NOMO-1 (cell line): ENCODE results near the gene NDST3.

Source experiments
- DNase-seq, 2 experiments: peaks; one replicate each; lab custom pipeline; 2025; ENCODE audit not compliant: unreplicated experiment in 2 of 2; lab: John Stamatoyannopoulos, UW

Gene NDST3

DNA sequence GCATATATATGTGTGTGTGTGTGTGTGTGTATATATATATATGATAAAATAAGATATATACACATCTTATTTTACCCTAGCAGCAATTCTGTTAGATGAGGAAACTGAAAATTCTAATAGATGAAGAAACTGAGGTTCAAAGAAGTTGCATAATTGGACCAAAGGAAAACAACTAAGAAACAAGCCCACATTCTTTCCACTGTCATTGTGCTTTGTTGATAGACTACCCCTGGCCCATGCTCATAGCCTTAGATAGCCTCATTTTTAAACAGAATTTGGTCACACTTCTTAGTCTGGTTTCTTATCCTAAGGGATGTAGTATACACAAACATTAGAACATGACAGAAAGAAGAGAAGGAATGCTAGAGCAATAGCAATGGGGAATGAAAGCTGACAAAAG, 138.8 kb downstream of the NDST3 start:
- DNase-seq = no peak

DNA sequence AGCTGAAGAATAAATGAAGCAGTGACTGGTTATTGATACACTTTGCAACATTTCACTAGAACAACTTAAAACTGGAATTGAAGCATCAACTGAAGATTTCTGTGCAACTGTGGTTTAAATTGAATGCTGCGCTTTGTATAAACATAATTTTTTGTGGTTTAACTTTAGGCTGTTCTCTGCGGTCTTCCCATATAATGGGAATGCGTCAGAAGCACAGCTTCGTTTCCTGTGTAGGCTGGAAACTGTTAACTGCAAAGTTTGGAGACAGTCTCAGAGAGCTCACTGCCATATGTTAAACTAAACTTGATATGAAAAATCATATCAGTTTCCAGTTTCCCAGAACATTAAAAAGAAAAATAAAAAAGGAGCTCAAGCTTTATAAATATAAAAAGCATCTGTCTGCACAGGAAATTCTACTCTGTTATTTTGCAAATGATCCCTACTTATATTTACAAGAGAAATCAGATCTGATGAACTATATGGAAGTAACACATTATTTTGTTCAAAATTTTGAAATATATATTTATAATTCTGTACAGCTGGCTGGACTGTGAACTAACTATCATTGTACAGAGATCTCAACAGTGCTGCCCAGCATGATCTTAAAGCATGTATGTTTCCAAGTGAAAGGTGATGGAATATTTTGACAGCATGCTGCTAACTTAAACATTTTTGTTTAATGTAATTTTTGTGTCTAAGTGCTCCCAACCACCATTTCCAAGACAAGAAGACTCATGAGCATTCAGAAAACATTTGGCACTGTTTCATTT, 139.9 kb downstream of the NDST3 start:
- DNase-seq = peak in 1 of 2 experiments; percentile 24

DNA sequence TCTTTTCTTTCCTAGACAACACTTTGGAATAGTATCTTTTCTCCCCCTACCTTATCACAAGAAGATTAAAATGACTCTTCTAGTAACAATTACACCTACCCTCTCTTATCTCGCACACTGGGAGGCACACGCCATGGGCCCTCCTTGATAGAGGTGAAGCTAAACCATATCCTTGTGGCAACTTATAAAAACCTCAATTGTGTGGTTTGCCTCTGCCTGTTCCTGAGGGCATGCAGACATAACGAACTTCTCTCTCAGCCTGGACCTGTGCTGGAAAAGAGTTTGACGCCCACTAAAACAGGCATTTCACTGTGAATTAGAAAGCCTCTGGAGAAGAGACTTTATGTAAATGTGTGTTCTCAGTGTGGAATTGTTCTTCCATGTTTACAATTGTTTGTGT, 141.2 kb downstream of the NDST3 start:
- DNase-seq = no peak

DNA sequence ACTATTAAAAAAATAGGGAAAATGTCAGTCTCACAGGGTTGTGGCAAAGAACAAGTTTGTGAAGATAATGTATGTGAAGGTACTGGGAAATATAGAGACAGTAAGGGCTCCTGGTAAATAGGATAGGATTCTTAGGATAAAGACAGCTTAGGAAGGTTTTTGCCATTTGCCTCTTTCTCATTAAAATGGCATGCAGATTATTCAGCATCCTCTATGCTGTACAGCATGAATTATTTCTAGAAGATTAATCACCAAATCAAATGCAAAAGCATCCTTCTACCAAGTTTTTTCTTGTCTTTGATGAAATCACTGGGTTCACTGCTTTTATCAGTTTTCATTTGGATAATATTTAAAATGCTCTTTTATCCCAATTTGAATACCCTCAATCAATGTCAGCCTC, 142.8 kb downstream of the NDST3 start:
- DNase-seq = no peak

DNA sequence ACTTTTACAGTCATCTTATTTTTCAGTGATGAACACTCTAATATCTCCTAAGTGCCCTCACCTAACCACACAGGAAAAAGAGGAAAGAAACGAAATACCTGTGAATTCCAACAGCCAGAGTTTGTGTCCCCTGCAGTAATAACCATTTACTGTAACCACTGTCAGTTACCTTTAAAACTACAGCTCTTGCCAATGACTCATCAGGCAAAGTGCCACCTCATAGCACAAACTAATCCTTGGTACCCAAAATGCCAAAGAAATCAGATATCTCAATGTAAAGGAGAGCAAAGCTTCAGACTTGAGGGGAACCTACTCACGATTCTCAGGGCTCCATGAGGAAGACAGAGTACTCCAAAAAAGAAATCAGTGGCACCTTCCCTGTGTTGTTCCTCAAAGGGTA, 146.5 kb downstream of the NDST3 start:
- no peak for DNase-seq

DNA sequence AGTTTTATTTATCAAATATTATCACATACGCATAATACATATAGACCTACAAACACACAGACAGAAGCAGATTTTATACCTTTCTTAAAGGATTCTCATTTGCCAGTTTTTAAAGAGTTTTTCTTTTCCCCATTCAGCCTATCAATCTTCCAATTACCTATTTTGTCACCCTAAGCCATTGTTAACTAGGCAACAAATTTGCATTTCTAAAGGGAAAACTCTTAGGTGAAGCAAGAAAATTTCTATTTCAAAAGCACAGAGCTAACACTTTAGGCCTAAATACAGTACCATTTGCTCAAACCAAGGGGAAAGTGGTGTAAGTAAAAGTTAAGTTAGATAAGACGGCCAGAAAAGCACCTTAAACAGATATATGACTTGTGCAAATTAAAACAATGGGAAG, 156.6 kb downstream of the NDST3 start:
- no peak for DNase-seq

DNA sequence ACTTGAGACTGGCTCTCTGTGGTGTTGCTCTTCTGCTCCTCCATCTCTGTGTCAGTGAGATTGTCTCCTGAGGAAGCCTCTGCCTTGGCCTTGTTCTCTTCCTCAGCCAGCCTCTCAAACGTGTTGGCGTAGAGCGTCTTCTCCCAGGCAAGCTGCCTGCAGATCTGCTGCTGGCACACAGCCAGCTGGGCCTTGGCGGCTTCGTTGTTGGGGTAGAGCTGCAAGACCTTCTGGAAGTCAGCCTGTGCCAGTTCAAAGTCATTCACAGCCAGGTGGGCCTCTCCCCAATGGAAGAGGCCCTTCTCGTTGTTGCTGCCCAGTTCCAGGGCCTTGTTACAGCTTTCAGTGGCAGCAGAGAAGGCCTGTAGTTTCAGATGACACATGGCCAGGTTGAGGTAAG, 159.1 kb downstream of the NDST3 start:
- DNase-seq = no peak

DNA sequence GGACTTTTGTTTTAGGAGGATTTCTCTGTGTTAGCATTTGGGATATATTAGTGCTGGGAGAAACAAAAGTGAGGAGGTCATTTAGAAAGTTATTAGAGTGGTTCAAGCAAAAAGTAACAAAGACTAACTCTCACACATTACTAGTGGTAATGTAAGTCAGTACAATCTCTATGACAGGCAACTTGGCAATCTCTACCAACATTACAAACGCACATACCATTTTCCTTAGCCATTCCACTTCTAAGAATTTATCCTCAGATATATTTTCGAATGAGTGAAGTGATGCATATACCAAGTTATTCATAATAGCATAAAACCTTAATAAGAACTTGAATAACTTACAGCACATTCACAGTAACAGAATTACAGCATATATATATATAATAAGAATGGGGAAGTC, 172.3 kb downstream of the NDST3 start:
- no peak for DNase-seq

DNA sequence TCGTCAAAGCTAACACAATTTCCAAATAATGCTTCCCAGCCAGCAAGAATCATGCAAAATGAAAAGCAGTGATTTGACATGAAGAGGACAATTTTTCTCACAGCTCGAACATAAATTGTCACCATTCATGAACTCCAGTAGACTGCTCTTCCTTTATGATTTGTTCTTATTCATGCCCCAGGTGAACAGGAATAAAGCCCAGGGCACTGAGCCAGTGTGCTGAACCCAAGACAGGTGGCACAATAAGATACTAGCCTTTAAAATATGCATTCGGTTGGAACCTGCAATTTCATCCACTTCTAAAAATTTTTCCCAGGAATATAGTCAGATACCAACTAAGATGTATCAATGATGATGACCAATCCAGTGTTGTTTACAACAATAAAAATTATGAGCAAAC, 178.8 kb downstream of the NDST3 start:
- no peak for DNase-seq

DNA sequence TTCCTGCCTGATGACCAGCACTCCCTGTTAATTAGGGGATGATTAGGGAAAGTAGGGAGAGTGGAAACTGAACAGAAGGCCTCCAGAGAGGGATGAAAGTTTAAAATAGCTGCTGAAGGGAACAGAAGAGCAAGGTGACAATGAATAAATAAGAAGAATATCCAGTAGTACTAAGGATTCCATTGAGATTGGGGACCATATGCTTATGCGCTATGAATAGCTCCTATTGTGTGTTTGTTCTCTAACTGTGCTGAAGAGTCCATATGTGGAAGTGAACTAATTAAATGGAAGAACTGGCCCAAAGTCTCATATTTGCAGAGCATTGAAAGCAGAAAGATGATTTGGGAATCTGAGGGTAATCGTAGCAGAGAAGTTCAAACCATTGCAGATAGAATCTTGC, 181.5 kb downstream of the NDST3 start:
- no peak for DNase-seq

DNA sequence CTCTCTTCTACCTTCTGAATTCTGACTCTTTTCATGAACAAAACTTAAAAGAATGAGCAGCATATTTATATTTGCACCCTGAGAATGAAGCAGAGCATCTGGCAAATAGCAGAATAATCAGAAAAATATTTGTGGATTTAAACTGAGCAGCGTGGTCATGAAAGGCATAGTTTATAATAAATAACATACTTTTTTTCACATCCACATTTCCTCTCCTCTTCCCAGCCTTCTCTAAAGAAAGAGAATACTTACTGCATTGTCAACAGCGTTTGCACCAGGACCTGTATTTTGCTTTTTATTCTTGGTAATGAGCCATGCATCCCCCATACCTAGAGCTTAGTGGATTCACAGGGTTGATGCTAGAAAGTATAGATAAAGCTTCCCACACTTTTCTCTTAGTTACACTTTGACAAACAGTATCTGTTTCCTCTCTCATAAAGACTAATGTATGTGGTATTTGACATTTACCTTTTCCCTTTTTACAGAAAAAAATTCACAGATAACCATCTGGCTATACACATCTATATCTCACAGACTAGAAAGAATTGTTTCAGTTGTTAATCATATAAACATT, 187.0 kb downstream of the NDST3 start:
- no peak for DNase-seq

DNA sequence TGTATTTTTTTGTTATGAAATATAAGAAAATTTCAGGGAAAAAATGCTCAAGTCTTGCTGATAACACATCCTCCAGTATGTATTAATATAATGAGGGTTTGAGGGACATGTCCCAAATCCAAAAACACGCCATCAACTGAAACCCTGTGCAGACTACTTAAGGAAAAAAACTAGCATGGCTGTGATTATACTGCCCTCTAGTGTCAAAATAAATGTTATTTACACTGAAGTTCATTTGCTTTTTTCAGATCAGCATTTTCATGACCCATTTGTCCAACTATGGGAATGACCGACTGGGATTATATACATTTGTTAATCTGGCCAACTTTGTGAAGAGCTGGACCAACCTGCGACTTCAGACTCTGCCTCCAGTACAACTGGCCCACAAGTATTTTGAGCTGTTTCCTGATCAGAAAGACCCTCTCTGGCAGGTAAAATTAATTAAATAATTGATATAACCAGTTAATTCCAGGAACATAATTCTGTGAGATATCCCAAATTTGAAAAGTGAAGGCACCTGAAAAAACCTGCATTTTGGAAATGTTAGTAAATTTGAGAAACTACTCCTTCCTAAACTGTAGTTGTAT, 190.1 kb downstream of the NDST3 start:
- DNase-seq = peak; percentile 27 to 54

DNA sequence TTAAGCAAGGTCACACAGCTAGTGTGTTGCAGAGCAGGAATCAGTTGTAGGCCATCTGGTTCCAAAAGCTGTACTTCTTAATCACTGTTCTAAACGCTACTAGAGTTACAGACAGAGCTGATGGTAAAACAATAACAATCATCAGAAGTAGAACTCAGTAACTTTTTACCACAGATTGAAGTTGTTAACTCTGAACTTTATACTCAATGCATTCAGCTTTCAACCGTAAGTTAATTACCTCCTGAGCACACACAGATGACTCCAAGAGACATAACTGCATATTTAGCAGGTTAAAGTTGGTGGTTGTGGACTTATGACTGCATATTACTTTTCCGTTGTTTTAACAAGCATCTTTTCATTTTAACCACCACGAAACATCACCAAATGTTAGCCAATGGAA, 191.2 kb downstream of the NDST3 start:
- no peak for DNase-seq

DNA sequence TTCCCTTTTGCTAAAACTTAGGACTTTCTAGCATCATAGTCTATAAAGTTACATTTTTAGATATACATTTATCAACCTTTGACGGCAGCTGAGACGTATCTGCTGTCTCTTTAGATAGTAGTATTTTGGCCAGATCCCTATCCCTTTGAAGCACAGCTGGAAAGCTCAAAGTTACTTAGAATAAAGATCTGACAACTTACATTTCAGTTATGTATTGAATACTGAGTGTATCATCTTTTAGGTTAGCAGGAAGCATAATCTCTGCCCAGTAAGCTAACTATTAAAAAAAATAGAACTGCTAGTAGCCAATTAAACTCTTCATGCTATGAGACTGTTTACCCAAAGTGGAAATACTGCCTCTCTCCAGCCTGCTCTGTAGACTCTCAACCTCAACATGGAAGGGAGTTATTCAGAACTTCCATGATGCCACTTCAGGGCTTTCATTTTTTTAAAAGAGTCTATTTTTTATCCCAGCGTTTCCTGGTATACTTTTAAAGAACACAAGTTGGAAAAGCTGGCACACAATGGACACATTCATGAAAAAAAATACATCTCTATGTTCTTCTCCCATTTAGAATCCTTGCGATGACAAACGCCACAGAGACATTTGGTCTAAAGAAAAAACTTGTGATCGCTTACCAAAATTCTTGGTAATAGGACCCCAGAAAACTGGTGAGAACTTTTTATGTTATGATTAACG, 192.2 kb downstream of the NDST3 start:
- no peak for DNase-seq

DNA sequence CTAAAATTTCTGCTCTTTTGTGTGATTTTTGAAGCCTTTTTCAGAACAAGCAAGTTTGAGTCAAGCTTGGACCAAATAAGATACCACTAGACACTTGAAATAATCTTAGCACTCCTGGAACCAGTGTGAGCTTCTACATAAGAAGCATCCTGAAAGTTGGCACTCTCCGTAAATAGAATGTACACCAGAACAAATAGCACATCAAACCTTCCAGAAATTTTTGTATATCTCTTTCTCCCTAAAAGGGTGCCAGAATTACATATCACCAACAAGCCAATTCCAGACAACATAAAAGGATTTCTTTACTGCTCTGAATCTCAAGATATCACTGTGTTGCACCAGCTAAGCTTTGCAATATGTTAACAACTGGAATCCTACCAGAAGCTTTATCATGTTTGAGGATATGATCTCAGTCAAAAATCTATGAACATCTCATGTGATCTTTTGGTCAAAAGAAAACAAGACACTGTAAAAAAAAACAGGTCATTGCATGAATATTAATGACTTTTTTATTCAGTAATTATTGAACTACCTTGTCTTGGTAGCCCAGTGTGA, 201.4 kb downstream of the NDST3 start:
- DNase-seq = no peak

DNA sequence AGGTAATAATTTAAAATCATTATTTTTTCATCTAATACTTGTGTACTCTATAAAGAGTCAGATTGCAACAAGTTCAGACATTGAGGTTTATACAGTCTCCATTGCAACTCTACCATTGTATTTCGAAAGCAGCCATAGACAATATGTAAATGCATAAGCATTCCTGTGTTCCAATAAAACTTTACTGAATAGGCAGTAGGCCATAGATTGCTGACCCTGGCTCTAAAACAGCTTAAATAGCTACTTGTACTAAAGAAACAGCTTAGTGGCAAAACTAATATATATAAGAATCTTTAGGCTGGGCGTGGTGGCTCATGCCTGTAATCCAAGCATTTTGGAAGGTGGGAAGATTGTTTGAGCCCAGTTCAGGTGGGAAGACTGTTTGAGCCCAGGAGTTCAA, 203.2 kb downstream of the NDST3 start:
- DNase-seq = no peak

DNA sequence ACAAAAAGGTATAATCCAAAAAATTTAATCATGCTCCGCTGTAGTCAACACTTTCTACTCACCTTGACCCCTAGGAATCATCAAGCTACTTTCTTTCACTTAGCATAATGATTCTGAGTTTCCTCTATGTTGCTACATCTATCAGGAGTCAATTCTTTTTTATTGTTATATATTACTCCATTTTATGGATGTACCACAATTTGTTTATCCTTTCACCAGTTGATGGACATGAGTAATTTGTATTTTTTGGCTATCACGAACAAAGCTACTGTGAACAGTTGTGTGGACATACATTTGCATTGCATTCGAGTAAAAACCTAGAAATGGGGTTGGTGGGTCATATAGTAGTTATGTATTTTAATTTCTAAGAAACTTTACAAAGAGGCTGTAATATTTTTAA, 215.6 kb downstream of the NDST3 start:
- no peak for DNase-seq

DNA sequence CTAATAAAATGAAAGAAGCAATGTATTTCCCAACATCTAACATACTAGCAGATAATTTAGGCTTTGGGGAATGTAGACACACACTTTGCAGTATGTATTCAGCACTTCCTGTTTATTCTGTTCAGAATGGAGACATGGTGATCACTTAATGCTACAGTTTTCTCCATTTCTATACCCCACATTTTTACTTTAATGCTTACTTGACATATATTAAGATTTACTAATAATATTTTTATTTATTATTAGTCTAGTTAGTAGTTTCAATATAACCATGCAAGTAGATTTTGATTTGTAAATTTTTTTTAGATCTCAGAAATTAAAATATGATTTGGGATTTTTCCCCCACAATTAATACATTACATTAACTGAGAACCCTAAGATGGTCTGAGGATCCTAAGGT, 220.1 kb downstream of the NDST3 start:
- DNase-seq = no peak

DNA sequence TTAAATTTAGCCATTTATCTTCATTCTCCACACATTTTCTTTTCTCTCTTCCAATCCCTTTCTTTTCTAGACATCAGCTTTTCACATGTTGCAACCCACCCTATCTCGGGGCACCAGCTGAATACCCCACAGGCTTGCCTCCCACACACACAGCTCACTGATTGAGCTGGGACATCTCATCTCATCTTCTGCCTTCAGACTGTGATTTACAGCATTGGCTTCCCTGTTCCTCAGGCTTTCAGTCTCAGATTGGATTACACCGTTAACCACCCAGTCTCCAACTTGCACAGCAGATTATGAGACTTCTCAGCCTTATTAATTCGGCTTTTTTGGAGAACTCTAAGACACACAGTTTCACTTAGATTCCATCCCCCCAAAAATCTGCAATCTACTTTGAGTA, 224.8 kb downstream of the NDST3 start:
- DNase-seq = no peak

DNA sequence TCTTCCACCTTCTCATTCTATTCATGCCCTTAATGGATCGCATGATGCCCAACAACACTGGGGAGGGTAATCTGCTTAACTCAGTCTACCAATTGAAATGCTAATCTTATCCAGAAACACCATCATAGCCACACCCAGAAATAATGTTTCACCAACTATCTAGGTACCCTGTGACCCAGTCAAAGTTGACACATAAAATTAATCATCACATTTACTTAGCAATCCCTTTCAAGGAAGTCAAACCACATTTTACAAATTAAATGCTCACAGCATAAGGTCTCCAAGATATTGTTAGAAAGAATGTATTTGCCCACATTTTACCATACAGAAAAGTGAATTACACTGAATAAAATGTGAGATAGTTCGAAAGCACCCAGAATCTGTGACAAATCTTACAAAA, 226.0 kb downstream of the NDST3 start:
- no peak for DNase-seq

DNA sequence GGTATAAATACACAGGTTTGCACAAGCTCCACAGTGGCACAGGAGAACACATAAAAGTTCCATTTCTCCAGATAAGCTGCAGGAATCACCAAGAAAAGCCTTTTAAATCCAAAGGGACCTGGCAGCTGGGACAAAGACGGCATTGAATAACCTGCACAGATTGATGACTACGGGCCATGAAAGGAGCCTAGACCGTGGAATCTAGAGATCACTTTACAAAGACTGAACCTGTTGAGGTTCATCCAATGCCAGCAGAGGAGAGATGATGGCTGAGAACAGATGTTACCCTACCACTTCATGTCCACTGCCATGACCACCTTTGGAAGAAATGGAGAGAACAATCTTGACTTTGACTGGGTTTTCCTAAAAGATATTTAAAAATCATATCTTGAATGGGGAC, 229.8 kb downstream of the NDST3 start:
- no peak for DNase-seq
